ENCODE data around the gene TRIM2. TPM values are rescaled to one million over a fixed set of nuclear protein-coding genes. Genes with fewer than 3 reads are reported as not detected.

Gene TRIM2
- total RNA-seq, 1 experiment from 2014 or later: 41.4 TPM

- Histone ChIP-seq H3K9me3 (ENCODE audit: control insufficient read depth in 1 of 2, insufficient read depth in 1 of 2, low read depth in 1 of 2, low read length in 2 of 2) (no peaks in the 10 kb centered on the region), H3K9me2 (ENCODE audit: insufficient read depth) (no peaks in the 10 kb centered on the region), H2AFZ (ENCODE audit: low read depth, low read length, poor library complexity, severe bottlenecking) (peak overlapping the region; percentile 55), H3K27ac (ENCODE audit: low read depth, low read length) (no peak overlapping the region), H4K20me1 (ENCODE audit: insufficient read depth) (no peaks in the 10 kb centered on the region), H3K79me2 (ENCODE audit: insufficient read depth, low read length) (peaks cover 19% of the 10 kb centered on the region), H3K36me3 (ENCODE audit: control insufficient read depth in 1 of 2, insufficient read depth in 2 of 2, low read length in 2 of 2) (no peaks in the 10 kb centered on the region), H3K9ac (ENCODE audit: low read length) (0 out of 2 replicates have a peak overlapping the region, but pooled peaks have one; percentile 1), H3K4me2 (ENCODE audit: low read length) (peak overlapping the region; percentile 58), H3K4me1 (ENCODE audit: control insufficient read depth in 1 of 2, insufficient read depth in 2 of 2, low read length in 2 of 2) (peaks cover 18 to 30% of the 10 kb centered on the region in 2 experiments), H3K27me3 (ENCODE audit: insufficient read depth, low read length) (no peaks in the 10 kb centered on the region), H3K4me3 (replicated peaks in 1 of 2; ENCODE audit: low read depth in 1 of 2, low read length in 2 of 2) (no peak overlapping the region)
- POLR2A ChIA-PET: interaction anchor here (1.5 kb wide), 1 partner anchor 137 kb away, joined by 4 read pairs; the partner anchor contains the start of gene TRIM2
- no TSS peak for BruUV-seq (replicated peaks)
- ATAC-seq (peak; percentile 15), DNase-seq (ENCODE audit: low read depth, low spot score) (peak; percentile 35)
- CTCF ChIA-PET: interaction anchor here (0.7 to 2.6 kb wide), 6 partner anchors 19 to 308 kb away, joined by 3 to 13 read pairs (median 4); no protein-coding TSS in a partner anchor
- intact Hi-C loops (cut with micrococcal nuclease): loop anchor here (10.0 kb wide), 1 partner anchor 413 kb away; no protein-coding TSS in a partner anchor
- RAD21 ChIA-PET (ENCODE audit: low non-redundant PET in 1 of 2, low total read pairs in 2 of 2, uncharacterized antibody in 2 of 2, unreplicated experiment in 2 of 2): interaction anchor here (1.1 to 1.7 kb wide), 2 partner anchors 199 to 233 kb away, joined by 3 to 5 read pairs; no protein-coding TSS in a partner anchor
- TF ChIP-seq SP1 (IDR thresholded peaks at IDR 0.05; ENCODE audit: low read depth): peak; percentile 50; the same call in 1 of the 2 replicates
- no peak for TF ChIP-seq ZNF274 (IDR thresholded peaks at IDR 0.05; ENCODE audit: low read depth, low read length)
- TF ChIP-seq YY1 (IDR thresholded peaks at IDR 0.05; ENCODE audit: extremely low read depth, insufficient replicate concordance, low read depth, low read length): no peak
- 0 out of 2 replicates have a peak, but pooled peaks have one; percentile 34 for TF ChIP-seq SIN3A (IDR thresholded peaks at IDR 0.05; ENCODE audit: low read depth)
- peak; percentile 64 for TF ChIP-seq JUND (IDR thresholded peaks at IDR 0.05)
- TF ChIP-seq FOSL1 (IDR thresholded peaks at IDR 0.05; ENCODE audit: low read depth): peak; percentile 72
- peak; percentile 42; the same call in 1 of the 2 replicates for TF ChIP-seq CBX3 (IDR thresholded peaks at IDR 0.05; ENCODE audit: low read depth)
- TF ChIP-seq SRF (IDR thresholded peaks at IDR 0.05; ENCODE audit: low read depth): 0 out of 2 replicates have a peak, but pooled peaks have one; percentile 45
- TF ChIP-seq MAX (IDR thresholded peaks at IDR 0.05): peak; percentile 22; the same call in 1 of the 2 replicates
- no peak for TF ChIP-seq EZH2 (IDR thresholded peaks at IDR 0.05)
Observed at GRCh38 chr4:153341575-153342090, 137.4 kb downstream of the TRIM2 start.

All from HCT116 (cell line).